ENCODE results near the gene DYRK1B.

Gene DYRK1B

DNA sequence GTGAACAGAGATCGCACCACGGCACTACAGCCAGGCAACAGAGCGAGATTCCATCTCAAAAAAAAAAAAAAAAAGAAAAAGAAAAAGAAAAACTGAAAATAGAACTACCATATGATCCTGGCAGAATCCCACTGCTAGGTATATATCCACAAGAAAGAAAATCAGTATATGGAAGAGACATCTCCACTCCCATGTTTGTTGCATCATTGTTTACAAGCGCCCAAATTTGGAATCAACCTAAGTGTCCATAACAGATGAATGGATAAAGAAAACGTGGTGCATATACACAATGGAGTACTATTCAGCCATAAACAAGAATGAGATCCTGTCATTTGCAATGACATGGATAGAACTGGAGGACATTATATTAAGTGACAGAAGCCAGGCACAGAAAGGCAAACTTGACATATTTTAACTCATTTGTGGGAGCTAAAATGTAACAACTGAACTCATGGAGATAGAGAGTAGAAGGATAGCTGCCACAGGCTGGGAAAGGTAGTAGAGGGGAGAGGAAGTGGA lies 26.1 kb downstream of the DYRK1B start:
- DNase-seq: no peak

DNA sequence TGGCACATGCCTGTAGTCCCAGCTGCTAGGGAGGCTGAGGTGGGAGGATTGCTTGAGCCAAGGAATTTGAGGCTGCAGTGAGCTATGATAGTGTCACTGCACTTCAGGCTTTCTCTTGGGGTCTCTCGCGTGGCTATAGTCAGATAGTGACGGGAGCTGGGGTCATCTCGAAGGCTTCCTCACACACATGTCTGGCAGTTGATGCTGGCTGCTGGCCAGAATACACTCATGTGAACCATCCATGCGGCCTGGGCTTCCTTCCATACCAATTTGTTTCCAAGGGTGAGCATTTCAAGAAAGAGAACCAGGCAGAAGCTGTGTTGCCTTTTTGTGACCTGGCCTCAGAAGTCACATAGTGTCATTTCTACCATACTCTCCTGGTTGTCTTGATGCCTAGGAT lies 28.9 kb downstream of the DYRK1B start:
- DNase-seq: no peak

DNA sequence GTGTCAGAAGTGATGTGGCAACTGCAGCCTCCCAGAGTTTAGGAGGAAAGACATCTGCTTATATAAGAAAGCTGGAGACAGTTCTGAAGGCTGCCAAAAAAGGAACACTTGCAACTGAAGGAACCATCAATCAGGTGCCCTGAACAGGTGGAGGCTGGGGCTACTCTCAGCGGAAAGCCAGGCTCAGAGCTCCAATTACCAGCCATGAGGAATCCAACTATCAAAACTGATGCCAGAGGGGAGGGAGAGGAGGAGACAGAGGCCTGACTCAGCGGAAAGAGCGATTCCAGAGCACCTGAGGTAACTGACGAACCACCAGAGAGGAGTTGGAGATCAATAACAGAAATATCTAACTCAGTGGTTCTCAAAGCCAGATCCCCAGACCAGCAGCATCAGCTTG lies 31.0 kb downstream of the DYRK1B start:
- peak; percentile 11 for DNase-seq

DNA sequence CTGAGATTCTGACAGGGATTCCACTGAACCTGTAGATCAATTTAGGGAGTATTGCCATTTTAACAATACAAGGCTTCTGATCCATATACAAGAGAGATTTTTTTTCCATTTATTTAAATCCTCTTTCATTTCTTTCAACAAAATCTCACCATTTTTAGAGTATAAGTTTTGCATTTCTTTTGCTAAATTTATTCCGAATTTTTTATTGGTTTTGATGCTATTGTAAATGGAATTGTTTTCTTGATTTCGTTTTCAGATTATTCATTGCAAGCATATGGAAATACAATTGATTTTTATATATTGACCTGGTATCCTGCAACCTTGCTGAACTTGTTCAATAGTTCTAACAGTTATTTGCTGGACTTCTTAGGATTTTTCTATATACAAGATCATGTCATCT lies 36.9 kb downstream of the DYRK1B start:
- DNase-seq: no peak

DNA sequence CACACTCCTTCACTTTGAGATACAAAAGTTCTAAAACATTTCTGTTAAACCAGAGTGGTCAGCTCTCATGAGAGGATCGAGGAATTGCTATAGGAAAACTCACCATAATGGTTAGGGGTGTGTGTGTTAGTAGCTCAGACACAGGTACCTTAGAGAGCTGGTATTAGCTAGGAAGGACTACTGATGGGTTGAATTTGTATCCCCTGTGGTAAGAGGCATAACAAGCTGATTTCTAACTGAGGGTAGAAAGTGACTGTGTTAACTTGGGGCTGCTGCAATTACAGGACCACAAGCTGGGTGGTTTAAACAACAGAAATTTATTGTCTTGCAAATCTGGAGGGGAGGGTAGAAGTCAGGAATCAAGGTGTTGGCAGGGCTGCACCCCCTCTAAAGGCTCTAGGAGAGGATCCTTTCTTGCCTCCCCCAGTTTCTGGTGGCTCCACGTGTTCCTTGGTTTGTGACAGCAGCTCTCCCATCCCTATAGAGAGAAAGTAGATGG lies 37.9 kb downstream of the DYRK1B start:
- no peak for DNase-seq

DNA sequence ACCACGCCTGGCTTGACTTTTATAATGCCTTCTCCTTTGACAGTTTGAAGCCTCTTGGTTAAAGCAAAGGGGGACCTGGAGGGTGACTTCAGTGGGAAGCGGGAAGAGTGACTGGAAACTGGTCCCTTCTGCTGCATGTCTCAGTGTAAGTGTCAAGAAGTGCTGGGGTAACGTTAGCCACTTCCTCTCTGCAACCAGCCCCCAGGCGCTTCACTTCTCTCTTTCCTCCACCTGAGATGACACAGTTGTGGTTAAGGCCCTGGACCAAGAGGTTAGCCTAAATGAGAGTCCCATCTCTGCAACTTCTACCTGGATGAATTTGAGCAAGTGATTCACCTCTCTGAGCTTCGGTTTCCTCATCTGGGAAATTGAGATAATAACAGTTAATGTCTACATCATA lies 39.0 kb downstream of the DYRK1B start:
- DNase-seq: no peak

DNA sequence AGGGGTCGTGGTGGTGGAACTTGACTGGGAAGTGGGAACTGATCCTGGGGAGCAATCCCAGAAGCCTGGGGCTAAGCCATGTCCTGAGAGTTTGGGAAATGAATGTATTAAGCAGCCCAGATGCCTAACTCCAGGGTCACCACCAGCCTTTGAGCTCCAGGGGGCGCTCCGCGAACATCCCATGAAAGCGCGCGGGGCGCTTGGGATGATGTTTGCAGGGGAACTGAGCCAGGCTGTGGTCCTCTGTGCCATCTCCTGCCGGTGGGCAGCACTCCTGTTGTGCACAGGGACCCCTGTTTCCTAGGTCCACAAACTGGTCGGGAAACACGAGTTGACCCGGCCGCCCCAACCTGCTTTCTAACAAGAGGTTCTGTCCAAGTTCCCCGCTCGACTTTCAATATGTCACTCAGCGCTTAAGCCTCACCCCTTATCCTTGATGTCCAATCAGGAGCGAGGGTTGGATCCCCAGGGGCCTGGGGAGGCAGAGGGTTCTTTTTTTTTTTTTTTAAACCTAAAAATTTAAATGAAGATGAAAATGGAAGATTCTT lies 40.9 kb downstream of the DYRK1B start:
- peak; percentile 75 for DNase-seq

DNA sequence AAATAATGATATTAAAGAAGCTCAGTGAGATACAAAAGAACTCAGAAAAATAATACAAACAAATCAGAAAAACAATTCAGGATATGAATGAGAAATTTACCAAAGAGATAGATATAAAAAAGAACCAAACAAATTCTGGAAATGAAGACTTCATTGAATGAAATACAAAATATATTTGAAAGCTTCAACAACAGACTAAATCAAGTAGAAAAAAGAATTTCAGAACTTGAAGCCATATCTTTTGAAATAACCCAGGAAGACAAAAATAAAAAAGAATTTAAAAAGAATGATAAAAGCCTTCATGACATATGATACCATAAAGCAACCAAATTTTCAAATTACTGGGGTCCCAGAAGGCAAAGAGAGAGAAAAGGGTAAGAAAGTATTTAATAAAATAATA lies 45.7 kb downstream of the DYRK1B start:
- DNase-seq: no peak

DNA sequence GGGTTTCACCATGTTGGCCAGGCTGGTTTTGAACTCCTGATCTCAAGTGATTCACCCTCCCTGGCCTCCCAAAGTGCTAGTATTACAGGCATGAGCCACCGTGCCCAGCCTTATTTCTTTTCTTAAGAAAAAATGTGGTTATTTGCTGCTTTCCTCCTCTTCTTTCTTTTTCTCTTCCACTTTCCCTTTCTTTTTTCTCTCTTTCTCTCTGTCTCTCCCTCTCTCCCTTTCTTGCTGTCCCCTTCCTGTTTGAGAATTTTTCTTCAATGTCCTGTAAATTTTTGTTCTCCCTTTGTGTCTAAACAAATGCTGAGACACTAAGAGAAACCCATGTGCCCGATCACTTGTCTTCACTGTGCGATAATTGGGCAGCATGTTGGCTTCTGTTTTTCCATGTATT lies 53.1 kb downstream of the DYRK1B start:
- DNase-seq: no peak

DNA sequence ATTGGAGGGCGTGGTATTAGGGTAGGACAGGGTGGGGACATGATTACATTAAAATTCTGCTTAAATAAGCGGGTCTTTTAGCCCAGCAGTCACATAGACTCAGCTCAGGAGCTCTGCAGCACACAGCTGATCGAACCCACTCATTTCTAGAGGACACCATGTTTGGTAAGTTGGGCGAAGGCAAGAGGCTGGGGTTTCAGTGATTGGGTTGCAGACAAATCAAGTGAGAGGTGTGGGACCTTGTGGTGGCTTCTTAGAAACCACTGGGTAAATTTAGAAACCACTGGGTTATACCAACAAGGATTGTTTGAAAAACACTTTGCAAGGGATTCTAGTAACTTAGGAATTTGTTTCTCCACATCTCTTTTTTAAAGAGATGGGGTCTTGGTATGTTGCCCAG lies 55.2 kb downstream of the DYRK1B start, which contains the start of gene LEUTX:
Gene LEUTX (plus strand): TSS at position 92 of the 400 bp plus-strand sequence. CDS start 67 bp downstream, at position 159.
- DNase-seq: no peak
